Measurements from ENCODE around the gene SLC66A3. TPM values are rescaled to one million over a fixed set of nuclear protein-coding genes. Genes with fewer than 3 reads are reported as not detected.

Gene SLC66A3
- polyA plus RNA-seq, 1 donor (not counting 4 experiments of a cell fraction or from before 2014, with no cell fraction given): 31.1 TPM

GRCh38 chr2:11112870-11113428 lies 42.3 kb upstream of the SLC66A3 start:
- DNase-seq (ENCODE audit: low read depth, low spot score) (no peak), FAIRE-seq (no peak)
- Histone ChIP-seq H4K20me1 (ENCODE audit: control insufficient read depth, extremely low read depth, insufficient read depth, low read length) (no peaks in the 10 kb centered on the region), H3K9me1 (ENCODE audit: control insufficient read depth, extremely low read depth, insufficient read depth, low read length) (no peaks in the 10 kb centered on the region), H3K79me2 (ENCODE audit: control insufficient read depth, insufficient read depth, low read length) (no peaks in the 10 kb centered on the region), H3K4me2 (ENCODE audit: control insufficient read depth, extremely low read depth, insufficient read depth, low read depth, low read length) (no peak overlapping the region), H3K27ac (ENCODE audit: control insufficient read depth, insufficient read depth, low read length) (no peak overlapping the region), H3K9me3 (ENCODE audit: control insufficient read depth, low read depth, low read length) (peaks cover 5% of the 10 kb centered on the region), H2AFZ (ENCODE audit: control insufficient read depth, low read length) (no peak overlapping the region), H3K9ac (ENCODE audit: control insufficient read depth, extremely low read depth, insufficient read depth, low read length) (no peak overlapping the region), H3K4me3 (ENCODE audit: control insufficient read depth in 2 of 3, extremely low read depth in 1 of 3, insufficient read depth in 2 of 3, low read depth in 1 of 3, low read length in 3 of 3) (no peak overlapping the region), H3K4me1 (ENCODE audit: control insufficient read depth, extremely low read depth, insufficient read depth, low read length) (no peaks in the 10 kb centered on the region), H3K36me3 (ENCODE audit: control insufficient read depth in 2 of 2, extremely low read depth in 1 of 2, insufficient read depth in 2 of 2, low read length in 2 of 2) (no peaks in the 10 kb centered on the region), H3K27me3 (ENCODE audit: control insufficient read depth, extremely low read depth, insufficient read depth, low read length) (no peaks in the 10 kb centered on the region)
- TF ChIP-seq CTCF (optimal IDR thresholded peaks at IDR 0.05 in 1 of 3, IDR thresholded peaks at IDR 0.05 in 1 of 3, conservative IDR thresholded peaks at IDR 0.05 in 1 of 3; ENCODE audit: extremely low read depth in 1 of 3, insufficient read depth in 2 of 3, low read length in 3 of 3) (no peak), EZH2 (IDR thresholded peaks at IDR 0.05; ENCODE audit: low read length) (no peak)
- dilution Hi-C loops (cut with MboI; ENCODE audit: extremely low pct_ligation_motif_present, low sequenced_read_pairs): no loop called here

- H2AFZ ChIP-seq (ENCODE audit: control insufficient read depth, low read length): no peak overlapping the region
- no peak for TF ChIP-seq EZH2 (IDR thresholded peaks at IDR 0.05; ENCODE audit: low read length)
- no peak for TF ChIP-seq CTCF (optimal IDR thresholded peaks at IDR 0.05 in 1 of 3, IDR thresholded peaks at IDR 0.05 in 1 of 3, conservative IDR thresholded peaks at IDR 0.05 in 1 of 3; ENCODE audit: extremely low read depth in 1 of 3, insufficient read depth in 2 of 3, low read length in 3 of 3)
- H3K9me1 ChIP-seq (ENCODE audit: control insufficient read depth, extremely low read depth, insufficient read depth, low read length): no peaks in the 10 kb centered on the region
- H3K27ac ChIP-seq (ENCODE audit: control insufficient read depth, insufficient read depth, low read length): no peak overlapping the region
- dilution Hi-C loops (cut with MboI; ENCODE audit: extremely low pct_ligation_motif_present, low sequenced_read_pairs): no loop called here
- FAIRE-seq (no peak), DNase-seq (ENCODE audit: low read depth, low spot score) (no peak)
- H3K9ac ChIP-seq (ENCODE audit: control insufficient read depth, extremely low read depth, insufficient read depth, low read length): no peak overlapping the region
- no peaks in the 10 kb centered on the region for H3K36me3 ChIP-seq (ENCODE audit: control insufficient read depth in 2 of 2, extremely low read depth in 1 of 2, insufficient read depth in 2 of 2, low read length in 2 of 2)
- H3K27me3 ChIP-seq (ENCODE audit: control insufficient read depth, extremely low read depth, insufficient read depth, low read length): no peaks in the 10 kb centered on the region
- H4K20me1 ChIP-seq (ENCODE audit: control insufficient read depth, extremely low read depth, insufficient read depth, low read length): no peaks in the 10 kb centered on the region
- peaks cover 7% of the 10 kb centered on the region for H3K4me1 ChIP-seq (ENCODE audit: control insufficient read depth, extremely low read depth, insufficient read depth, low read length)
- H3K4me3 ChIP-seq (ENCODE audit: control insufficient read depth in 2 of 3, extremely low read depth in 1 of 3, insufficient read depth in 2 of 3, low read depth in 1 of 3, low read length in 3 of 3): no peak overlapping the region
- H3K9me3 ChIP-seq (ENCODE audit: control insufficient read depth, low read depth, low read length): peaks cover 4% of the 10 kb centered on the region
- H3K4me2 ChIP-seq (ENCODE audit: control insufficient read depth, extremely low read depth, insufficient read depth, low read depth, low read length): no peak overlapping the region
- no peaks in the 10 kb centered on the region for H3K79me2 ChIP-seq (ENCODE audit: control insufficient read depth, insufficient read depth, low read length)
These were observed 37.5 kb upstream of the SLC66A3 start for GRCh38 chr2:11117776-11118175.
